HG03432 (cell line): ENCODE data around the gene NOL4L.

Experiments used
- ATAC-seq: cut with Tn5 transposase; IDR thresholded peaks from one replicate; pipeline ENCODE4 v1.9.1; 2021; ENCODE audit warnings: mild to moderate bottlenecking, moderate library complexity; ENCODE audit not compliant: unreplicated experiment

Gene NOL4L

GRCh38 chr20:32395066-32395465 lies 190.1 kb downstream of the NOL4L start:
- ATAC-seq: no peak
